Uterus (tissue), 4 donors: ENCODE measurements around the gene C1orf21. TPM values are rescaled to one million over a fixed set of nuclear protein-coding genes. Genes with fewer than 3 reads are reported as not detected.
A peak's percentile ranks its signal among the peaks of the same experiment; 100 is the strongest.

Experiments used
- DNase-seq, 2 donors: peaks; one replicate each; pipeline ENCODE4 v3.0.0-alpha.2; 2019 to 2020
- H3K27ac ChIP-seq, 2 donors: fragments of 200-600 bp; sonication (generic); 1 replicate in 1 of 2; 2 replicates in 1 of 2; pipeline ENCODE4 v1.5.1; 2016 to 2018
- H3K27me3 ChIP-seq, 2 donors: fragments of 200-600 bp; sonication (generic); one replicate each; pipeline ENCODE4 v1.5.1; 2018 to 2019; ENCODE audit warnings: control low read depth in 1 of 2
- H3K36me3 ChIP-seq, 2 donors: fragments of 200-600 bp; sonication (generic); one replicate each; pipeline ENCODE4 v1.5.1; 2019; ENCODE audit warnings: control low read depth in 1 of 2
- H3K4me1 ChIP-seq, 2 donors: fragments of 200-600 bp; sonication (generic); one replicate each; pipeline ENCODE4 v1.5.1; 2018 to 2019; ENCODE audit warnings: control low read depth in 1 of 2
- H3K4me3 ChIP-seq, 2 donors: fragments of 200-600 bp; sonication (generic); 1 replicate in 1 of 2; 2 replicates in 1 of 2; pipeline ENCODE4 v1.5.1; 2018 to 2019; ENCODE audit warnings: mild to moderate bottlenecking in 1 of 2
- H3K9me3 ChIP-seq, 2 donors: fragments of 200-600 bp; sonication (generic); one replicate each; pipeline ENCODE4 v1.5.1; 2019; ENCODE audit warnings: control low read depth in 1 of 2
- CTCF ChIP-seq, 4 experiments: fragments of 200-600 bp in 2 of 4; fragments of 450-650 bp in 2 of 4; sonication (generic) in 2 of 4; IDR thresholded peaks; one replicate each; pipeline ENCODE4 v1.5.1; 2016 to 2019; ENCODE audit warnings: antibody characterized with exemption in 4 of 4, mild to moderate bottlenecking in 2 of 4, moderate library complexity in 1 of 4
- POLR2A ChIP-seq, 2 donors: fragments of 450-650 bp; IDR thresholded peaks; one replicate each; pipeline ENCODE4 v1.6.1; 2016; ENCODE audit warnings: antibody characterized with exemption in 2 of 2, mild to moderate bottlenecking in 1 of 2, moderate library complexity in 1 of 2
- intact Hi-C: fragments of 100-400 bp; cut with DNase I; formaldehyde crosslinking; loops from one replicate; pipeline ENCODE4 v1.15.1; 2023; ENCODE audit warnings: low total_unique reads
- total RNA-seq, 4 donors: library from RNA; depleted of rRNA in 3 of 4; stranded (reverse); fragments of >200 nt in 3 of 4; gene quantifications; one replicate each; pipeline versions ENCODE4 v1.1.0 to v1.2.4, GENCODE V29; 2014 to 2023
- donor health status: DM: yes; HTN: yes; CAD: no.

C1orf21 gene
- total RNA-seq, 4 donors from 2014 or later: 15.0 to 71.0 (median 44.5) TPM

GRCh38 chr1:184392779-184393522 is 6.1 kb downstream of the C1orf21 start:
- no peaks in the 10 kb centered on the region for H3K36me3 ChIP-seq
- no peak overlapping the region for H3K4me3 ChIP-seq
- TF ChIP-seq CTCF (IDR thresholded peaks at IDR 0.05): no peak
- no peak for TF ChIP-seq POLR2A (IDR thresholded peaks at IDR 0.05)
- DNase-seq: no peak
- H3K27me3 ChIP-seq: no peaks in the 10 kb centered on the region
- H3K9me3 ChIP-seq: no peaks in the 10 kb centered on the region
- intact Hi-C loops: no loop called here
- peak overlapping the region; percentile 52 to 56 for H3K27ac ChIP-seq
- H3K4me1 ChIP-seq: peaks cover 0 to 6% of the 10 kb centered on the region in 2 donors

GRCh38 chr1:184393962-184394361 is 7.1 kb downstream of the C1orf21 start:
- intact Hi-C loops: no loop called here
- TF ChIP-seq CTCF (IDR thresholded peaks at IDR 0.05): no peak
- TF ChIP-seq POLR2A (IDR thresholded peaks at IDR 0.05): no peak
- H3K4me1 ChIP-seq: peaks cover 0 to 6% of the 10 kb centered on the region in 2 donors
- no peak overlapping the region for H3K4me3 ChIP-seq
- no peaks in the 10 kb centered on the region for H3K9me3 ChIP-seq
- no peaks in the 10 kb centered on the region for H3K27me3 ChIP-seq
- no peak for DNase-seq
- no peaks in the 10 kb centered on the region for H3K36me3 ChIP-seq
- peak overlapping the region; percentile 52 to 56 for H3K27ac ChIP-seq

GRCh38 chr1:184395370-184395769 is 8.5 kb downstream of the C1orf21 start:
- no peaks in the 10 kb centered on the region for H3K4me1 ChIP-seq

GRCh38 chr1:184395937-184396480 is 9.2 kb downstream of the C1orf21 start:
- intact Hi-C loops: no loop called here
- no peaks in the 10 kb centered on the region for H3K4me1 ChIP-seq
- no peaks in the 10 kb centered on the region for H3K27me3 ChIP-seq
- no peak for DNase-seq
- no peak overlapping the region for H3K27ac ChIP-seq
- no peaks in the 10 kb centered on the region for H3K9me3 ChIP-seq
- no peak for TF ChIP-seq POLR2A (IDR thresholded peaks at IDR 0.05)
- no peak for TF ChIP-seq CTCF (IDR thresholded peaks at IDR 0.05)
- H3K36me3 ChIP-seq: no peaks in the 10 kb centered on the region
- H3K4me3 ChIP-seq: no peak overlapping the region

More at GRCh38 chr1:184395370-184395769, 8.5 kb downstream of the C1orf21 start:
- H3K27me3 ChIP-seq: no peaks in the 10 kb centered on the region
- H3K36me3 ChIP-seq: no peaks in the 10 kb centered on the region
- intact Hi-C loops: no loop called here
- TF ChIP-seq POLR2A (IDR thresholded peaks at IDR 0.05): no peak
- no peak for TF ChIP-seq CTCF (IDR thresholded peaks at IDR 0.05)
- no peaks in the 10 kb centered on the region for H3K9me3 ChIP-seq
- H3K27ac ChIP-seq: no peak overlapping the region
- no peak for DNase-seq
- no peak overlapping the region for H3K4me3 ChIP-seq

- peak overlapping the region; percentile 11 to 34 for H3K27ac ChIP-seq
- TF ChIP-seq POLR2A (IDR thresholded peaks at IDR 0.05) (no peak), CTCF (IDR thresholded peaks at IDR 0.05) (no peak)
- intact Hi-C loops: no loop called here
Measured at GRCh38 chr1:184399192-184399847, 12.5 kb downstream of the C1orf21 start.

More at GRCh38 chr1:184399192-184399847, 12.5 kb downstream of the C1orf21 start:
- H3K27me3 ChIP-seq: no peaks in the 10 kb centered on the region
- no peaks in the 10 kb centered on the region for H3K36me3 ChIP-seq
- H3K4me3 ChIP-seq: no peak overlapping the region
- H3K9me3 ChIP-seq: no peaks in the 10 kb centered on the region
- H3K4me1 ChIP-seq: peaks cover 0 to 10% of the 10 kb centered on the region in 2 donors
- no peak for DNase-seq
